H9 (cell line): ENCODE data around the gene UNCX. TPM values are rescaled to one million over a fixed set of nuclear protein-coding genes. Genes with fewer than 3 reads are reported as not detected.

Source experiments
- DNase-seq: peaks from one replicate; pipeline ENCODE4 v3.0.0-alpha.2; 2017
- H2AFZ ChIP-seq: one replicate; pipeline ENCODE4 v1.6.1; 2013; ENCODE audit warnings: mild to moderate bottlenecking, low read length, control low read depth, moderate library complexity
- H2AK5ac ChIP-seq: 2 replicates; pipeline ENCODE4 v1.6.1; 2013; ENCODE audit warnings: low read length, control low read depth, mixed read lengths; ENCODE audit not compliant: insufficient read length
- H2BK120ac ChIP-seq: one replicate; pipeline ENCODE4 v1.6.1; 2013; ENCODE audit warnings: low read depth, mild to moderate bottlenecking, low read length, control low read depth, inconsistent platforms; ENCODE audit not compliant: poor library complexity, severe bottlenecking
- H2BK12ac ChIP-seq: 2 replicates; pipeline ENCODE4 v1.6.1; 2013; ENCODE audit warnings: low read length, control low read depth, mixed read lengths, low read depth; ENCODE audit not compliant: insufficient read length
- H2BK15ac ChIP-seq: 2 replicates; pipeline ENCODE4 v1.6.1; 2013; ENCODE audit warnings: low read depth, low read length, control low read depth
- H2BK20ac ChIP-seq: one replicate; pipeline ENCODE4 v1.6.1; 2013; ENCODE audit warnings: low read depth, mild to moderate bottlenecking, low read length, control low read depth, inconsistent platforms; ENCODE audit not compliant: poor library complexity, severe bottlenecking
- H2BK5ac ChIP-seq: 2 replicates; pipeline ENCODE4 v1.6.1; 2013; ENCODE audit warnings: low read length, control low read depth, mixed read lengths; ENCODE audit not compliant: insufficient read length
- H3K14ac ChIP-seq: 2 replicates; pipeline ENCODE4 v1.6.1; 2013; ENCODE audit warnings: low read length, control low read depth; ENCODE audit not compliant: insufficient read depth
- H3K18ac ChIP-seq: 2 replicates; pipeline ENCODE4 v1.6.1; 2013; ENCODE audit warnings: low read depth, mild to moderate bottlenecking, mixed read lengths, low read length, control low read depth; ENCODE audit not compliant: insufficient read length
- H3K23ac ChIP-seq: 2 replicates; pipeline ENCODE4 v1.6.1; 2013; ENCODE audit warnings: low read length, control low read depth, mixed read lengths, low read depth; ENCODE audit not compliant: insufficient read length
- H3K23me2 ChIP-seq: 2 replicates; pipeline ENCODE4 v1.6.1; 2013; ENCODE audit warnings: low read depth, mild to moderate bottlenecking, mixed read lengths, low read length, control low read depth; ENCODE audit not compliant: insufficient read length, poor library complexity, severe bottlenecking
- H3K27ac ChIP-seq: 2 replicates; pipeline ENCODE4 v1.5.1; 2013; ENCODE audit warnings: low read length, control low read depth, mixed read lengths, low read depth; ENCODE audit not compliant: insufficient read length
- H3K27me3 ChIP-seq: 2 replicates; pipeline ENCODE4 v1.6.1; 2013; ENCODE audit warnings: low read length, control low read depth, inconsistent platforms; ENCODE audit not compliant: insufficient read depth
- H3K4ac ChIP-seq: 2 replicates; pipeline ENCODE4 v1.6.1; 2013; ENCODE audit warnings: low read depth, mild to moderate bottlenecking, control low read depth, inconsistent platforms, low read length, moderate library complexity
- H3K4me1 ChIP-seq: 2 replicates; pipeline ENCODE4 v1.6.1; 2013; ENCODE audit warnings: low read length, control low read depth, inconsistent platforms; ENCODE audit not compliant: insufficient read depth
- H3K4me2 ChIP-seq: 2 replicates; pipeline ENCODE4 v1.6.1; 2013; ENCODE audit warnings: low read length, control low read depth, mixed read lengths; ENCODE audit not compliant: insufficient read length, insufficient read depth
- H3K56ac ChIP-seq: 2 replicates; pipeline ENCODE4 v1.6.1; 2013; ENCODE audit warnings: low read depth, mild to moderate bottlenecking, mixed read lengths, low read length, control low read depth; ENCODE audit not compliant: insufficient read length
- H3K79me1 ChIP-seq: 2 replicates; pipeline ENCODE4 v1.6.1; 2013; ENCODE audit warnings: low read depth, mild to moderate bottlenecking, moderate library complexity, low read length, control low read depth, inconsistent platforms; ENCODE audit not compliant: insufficient read depth, poor library complexity, severe bottlenecking
- H3K79me2 ChIP-seq: 2 replicates; pipeline ENCODE4 v1.6.1; 2013; ENCODE audit warnings: low read length, control low read depth, inconsistent platforms; ENCODE audit not compliant: insufficient read depth
- H3K9ac ChIP-seq: 2 replicates; pipeline ENCODE4 v1.6.1; 2013; ENCODE audit warnings: low read length, control low read depth, mixed read lengths; ENCODE audit not compliant: insufficient read length; ENCODE audit errors: extremely low read depth
- H3K9me3 ChIP-seq: one replicate; pipeline ENCODE4 v1.6.1; 2013; ENCODE audit warnings: low read depth, low read length, inconsistent platforms; ENCODE audit not compliant: control insufficient read depth
- H3T11ph ChIP-seq: one replicate; pipeline ENCODE4 v1.6.1; 2013; ENCODE audit warnings: mild to moderate bottlenecking, low read length, control low read depth, inconsistent platforms
- H4K20me1 ChIP-seq: one replicate; pipeline ENCODE4 v1.6.1; 2013; ENCODE audit not compliant: control insufficient read depth, insufficient read length, insufficient read depth
- H4K5ac ChIP-seq: 2 replicates; pipeline ENCODE4 v1.6.1; 2013; ENCODE audit warnings: low read depth, mild to moderate bottlenecking, mixed read lengths, low read length, control low read depth; ENCODE audit not compliant: insufficient read length
- H4K8ac ChIP-seq: replicated peaks from 2 replicates; pipeline ENCODE4 v1.6.1; 2013; ENCODE audit warnings: low read length, control low read depth, mixed read lengths, low read depth; ENCODE audit not compliant: insufficient read length
- H4K91ac ChIP-seq: 2 replicates; pipeline ENCODE4 v1.6.1; 2013; ENCODE audit warnings: low read depth, mild to moderate bottlenecking, moderate library complexity, mixed read lengths, low read length, control low read depth; ENCODE audit not compliant: insufficient read length
- H3K27ac Mint-ChIP-seq, 3 experiments: 2 replicates in 2 of 3; 3 replicates in 1 of 3; pipeline ENCODE4 v1.8.0; 2020 to 2021; ENCODE audit warnings: mixed read lengths in 3 of 3, mild to moderate bottlenecking in 1 of 3, moderate library complexity in 1 of 3
- H3K27me3 Mint-ChIP-seq: 2 replicates; pipeline ENCODE4 v1.8.0; 2021; ENCODE audit warnings: low read depth, mild to moderate bottlenecking, moderate library complexity, mixed read lengths
- H3K36me3 Mint-ChIP-seq, 3 experiments: 2 replicates in 2 of 3; 3 replicates in 1 of 3; pipeline ENCODE4 v1.8.0; 2020 to 2021; ENCODE audit warnings: low read depth in 3 of 3, mixed read lengths in 3 of 3; ENCODE audit not compliant: insufficient read depth in 1 of 3
- H3K4me1 Mint-ChIP-seq, 2 experiments: 2 replicates each; pipeline ENCODE4 v1.8.0; 2020; ENCODE audit warnings: mixed read lengths in 2 of 2
- H3K4me3 Mint-ChIP-seq, 2 experiments: 2 replicates in 1 of 2; 3 replicates in 1 of 2; pipeline ENCODE4 v1.8.0; 2020 to 2021; ENCODE audit warnings: mild to moderate bottlenecking in 2 of 2, mixed read lengths in 2 of 2, moderate library complexity in 1 of 2
- H3K9me3 Mint-ChIP-seq, 2 experiments: 2 replicates in 1 of 2; 3 replicates in 1 of 2; pipeline ENCODE4 v1.8.0; 2020; ENCODE audit warnings: mild to moderate bottlenecking in 2 of 2, mixed read lengths in 2 of 2, moderate library complexity in 1 of 2
- WGBS: extraction: QIAGEN DNeasy Blood & Tissue Kit; methylation state at CpG from one replicate; pipeline ENCODE4 v1.1.7; 2013; ENCODE audit warnings: missing lambda C conversion rate, low lambda C conversion rate, mixed read lengths; ENCODE audit not compliant: insufficient read length; ENCODE audit errors: extremely low coverage; 5-methylcytosine and 5-hydroxymethylcytosine counted together
- total RNA-seq: library from RNA; stranded (reverse); gene quantifications from 2 replicates; pipeline ENCODE4 v1.2.1, GENCODE V29; 2021
- TF ChIP-seq, protein P1 (sequence below): fragments of 200-600 bp; sonication (generic); conservative IDR thresholded peaks from 3 replicates; pipeline ENCODE4 v1.8.0; 2021; ENCODE audit warnings: antibody characterized with exemption, mild to moderate bottlenecking

Gene UNCX
- total RNA-seq, 1 experiment from 2014 or later, result not detected

DNA sequence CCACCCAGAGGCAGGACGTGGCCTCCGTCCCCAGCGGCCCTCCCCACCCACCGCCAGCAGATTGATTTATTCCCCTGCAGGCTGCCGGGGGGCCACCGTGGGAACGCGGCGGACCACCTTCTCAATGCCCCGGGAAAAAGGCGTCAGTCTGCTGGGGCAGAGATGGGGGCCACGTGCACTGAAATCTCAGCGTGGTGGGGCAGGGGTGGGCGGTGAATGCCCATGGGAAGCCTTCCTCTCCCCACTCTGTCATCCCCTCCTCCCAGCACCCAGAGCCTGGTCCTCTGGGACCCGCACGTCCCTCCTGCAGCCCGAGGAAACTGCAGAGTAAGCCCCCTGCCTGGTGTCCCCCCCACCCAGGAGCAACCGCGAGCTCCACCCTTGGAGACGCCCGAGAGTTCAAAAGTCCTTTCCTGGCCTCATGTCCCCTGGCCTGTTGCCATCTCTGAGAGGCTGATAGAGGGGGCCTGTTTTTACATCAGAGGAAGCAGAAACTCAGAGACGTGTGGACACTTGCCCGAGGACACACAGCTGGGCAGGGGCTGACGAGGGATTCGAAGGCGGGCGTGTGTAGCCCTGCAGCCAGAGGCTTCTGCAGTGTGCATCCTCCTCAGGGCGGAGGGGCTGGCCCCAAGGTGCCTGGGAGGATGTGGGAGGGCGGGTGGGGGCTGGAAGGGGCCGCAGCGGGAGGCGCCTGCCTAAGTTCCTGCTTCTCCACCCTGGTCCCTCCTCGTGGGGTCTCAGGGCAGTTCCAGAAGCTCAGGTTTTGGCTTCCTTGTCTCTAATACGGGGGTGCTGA lies 21.8 kb downstream of the UNCX start:
- no peak overlapping the region for H4K91ac ChIP-seq
- peaks cover 54% of the 10 kb centered on the region for H3K27me3 Mint-ChIP-seq

More for the DNA sequence above, 21.8 kb downstream of the UNCX start:
- no peaks in the 10 kb centered on the region for H3K4me1 ChIP-seq
- Mint-ChIP-seq H3K9me3 (no peaks in the 10 kb centered on the region; a peak in 1 of 5 replicates), H3K4me1 (peaks cover 0 to 9% of the 10 kb centered on the region in 2 experiments; a peak in 2 of 4 replicates), H3K27ac (no peak overlapping the region), H3K4me3 (no peak overlapping the region), H3K36me3 (no peaks in the 10 kb centered on the region)
- H2BK5ac ChIP-seq, result no peak overlapping the region
- H3K9ac ChIP-seq, result no peak overlapping the region
- no peak for DNase-seq
- H3K56ac ChIP-seq, result no peak overlapping the region
- peaks cover 5% of the 10 kb centered on the region; the same call in 1 of the 2 replicates for H3K27me3 ChIP-seq
- no peak overlapping the region for H3K23ac ChIP-seq
- no peaks in the 10 kb centered on the region for H3K79me1 ChIP-seq
- TF ChIP-seq, protein P1, sequence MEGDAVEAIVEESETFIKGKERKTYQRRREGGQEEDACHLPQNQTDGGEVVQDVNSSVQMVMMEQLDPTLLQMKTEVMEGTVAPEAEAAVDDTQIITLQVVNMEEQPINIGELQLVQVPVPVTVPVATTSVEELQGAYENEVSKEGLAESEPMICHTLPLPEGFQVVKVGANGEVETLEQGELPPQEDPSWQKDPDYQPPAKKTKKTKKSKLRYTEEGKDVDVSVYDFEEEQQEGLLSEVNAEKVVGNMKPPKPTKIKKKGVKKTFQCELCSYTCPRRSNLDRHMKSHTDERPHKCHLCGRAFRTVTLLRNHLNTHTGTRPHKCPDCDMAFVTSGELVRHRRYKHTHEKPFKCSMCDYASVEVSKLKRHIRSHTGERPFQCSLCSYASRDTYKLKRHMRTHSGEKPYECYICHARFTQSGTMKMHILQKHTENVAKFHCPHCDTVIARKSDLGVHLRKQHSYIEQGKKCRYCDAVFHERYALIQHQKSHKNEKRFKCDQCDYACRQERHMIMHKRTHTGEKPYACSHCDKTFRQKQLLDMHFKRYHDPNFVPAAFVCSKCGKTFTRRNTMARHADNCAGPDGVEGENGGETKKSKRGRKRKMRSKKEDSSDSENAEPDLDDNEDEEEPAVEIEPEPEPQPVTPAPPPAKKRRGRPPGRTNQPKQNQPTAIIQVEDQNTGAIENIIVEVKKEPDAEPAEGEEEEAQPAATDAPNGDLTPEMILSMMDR, result no peak
- no peak overlapping the region for H3K4ac ChIP-seq
- no peaks in the 10 kb centered on the region for H3K9me3 ChIP-seq
- H4K20me1 ChIP-seq, result no peaks in the 10 kb centered on the region
- H2AK5ac ChIP-seq, result no peak overlapping the region
- H2BK20ac ChIP-seq, result no peak overlapping the region
- H2BK12ac ChIP-seq, result no peak overlapping the region
- no peak overlapping the region for H2BK15ac ChIP-seq
- no peak overlapping the region for H4K5ac ChIP-seq
- WGBS, result no CpG with 5 or more reads among the region's 34 CpGs
- no peak overlapping the region for H2AFZ ChIP-seq
- H3K79me2 ChIP-seq, result no peaks in the 10 kb centered on the region
- no peaks in the 10 kb centered on the region for H3K23me2 ChIP-seq
- H2BK120ac ChIP-seq, result no peak overlapping the region
- no peak overlapping the region for H3K27ac ChIP-seq
- H3K14ac ChIP-seq, result no peak overlapping the region
- no peak overlapping the region for H3K4me2 ChIP-seq
- H4K8ac ChIP-seq, result no peak overlapping the region
- H3K18ac ChIP-seq, result no peak overlapping the region
- no peak overlapping the region for H3T11ph ChIP-seq
